GM23338 (cell line): ENCODE results near the gene CACNG3. TPM values are rescaled to one million over a fixed set of nuclear protein-coding genes. Genes with fewer than 3 reads are reported as not detected.

Experiments
- ATAC-seq: fragments of 200-7000 bp; cut with Tn5 transposase; 3 replicates; pipeline ENCODE4 v1.9.1; 2020
- DNase-seq: peaks from one replicate; pipeline ENCODE4 v3.0.0-alpha.2; 2015; ENCODE audit warnings: low spot score
- H2AFZ ChIP-seq: fragments of 200-600 bp; sonication (generic); 2 replicates; pipeline ENCODE4 v1.8.0; 2016; ENCODE audit warnings: antibody characterized with exemption, mild to moderate bottlenecking, moderate library complexity
- H3F3A ChIP-seq: fragments of 200-600 bp; sonication (generic); replicated peaks from 2 replicates; pipeline ENCODE4 v1.8.0; 2017; ENCODE audit warnings: antibody characterized with exemption, mixed run types, low read depth
- H3K27ac ChIP-seq: fragments of 200-600 bp; sonication (generic); 2 replicates; pipeline ENCODE4 v1.6.1; 2016; ENCODE audit warnings: low read depth
- H3K27me3 ChIP-seq: fragments of 200-600 bp; sonication (generic); 2 replicates; pipeline ENCODE4 v1.8.0; 2016; ENCODE audit warnings: mild to moderate bottlenecking, mixed run types, moderate library complexity; ENCODE audit not compliant: insufficient read depth
- H3K36me3 ChIP-seq: fragments of 200-600 bp; sonication (generic); 2 replicates; pipeline ENCODE4 v1.8.0; 2016; ENCODE audit warnings: mild to moderate bottlenecking; ENCODE audit not compliant: insufficient read depth
- H3K4me1 ChIP-seq: fragments of 200-600 bp; sonication (generic); 2 replicates; pipeline ENCODE4 v1.8.0; 2016; ENCODE audit warnings: mild to moderate bottlenecking, moderate library complexity; ENCODE audit not compliant: insufficient read depth
- H3K4me2 ChIP-seq: fragments of 200-600 bp; sonication (generic); 2 replicates; pipeline ENCODE4 v1.7.1; 2017; ENCODE audit warnings: mixed run types
- H3K4me3 ChIP-seq: fragments of 200-600 bp; sonication (generic); 2 replicates; pipeline ENCODE4 v1.6.1; 2016; ENCODE audit warnings: mixed run types
- H3K79me2 ChIP-seq: fragments of 200-600 bp; sonication (generic); replicated peaks from 2 replicates; pipeline ENCODE4 v1.8.0; 2017; ENCODE audit warnings: mild to moderate bottlenecking; ENCODE audit not compliant: insufficient read depth
- H3K9me2 ChIP-seq: fragments of 200-600 bp; sonication (generic); 2 replicates; pipeline ENCODE4 v1.8.0; 2017; ENCODE audit not compliant: insufficient read depth
- H4K20me1 ChIP-seq: fragments of 200-600 bp; sonication (generic); replicated peaks from 2 replicates; pipeline ENCODE4 v1.8.0; 2017; ENCODE audit warnings: mild to moderate bottlenecking; ENCODE audit not compliant: insufficient read depth
- H3K27ac Mint-ChIP-seq: 2 replicates; pipeline ENCODE4 v1.8.0; 2020; ENCODE audit warnings: inconsistent platforms, mild to moderate bottlenecking, moderate library complexity, mixed read lengths
- H3K27me3 Mint-ChIP-seq: 3 replicates; pipeline ENCODE4 v1.8.0; 2022; ENCODE audit warnings: low read depth, mild to moderate bottlenecking, moderate library complexity, mixed read lengths, inconsistent platforms; ENCODE audit not compliant: insufficient read depth, poor library complexity
- H3K36me3 Mint-ChIP-seq: 3 replicates; pipeline ENCODE4 v1.8.0; 2021; ENCODE audit warnings: low read depth, mild to moderate bottlenecking, inconsistent platforms, moderate library complexity, mixed read lengths
- H3K4me1 Mint-ChIP-seq: 3 replicates; pipeline ENCODE4 v1.8.0; 2020; ENCODE audit warnings: mild to moderate bottlenecking, inconsistent platforms, mixed read lengths
- H3K4me3 Mint-ChIP-seq: 3 replicates; pipeline ENCODE4 v1.8.0; 2021; ENCODE audit warnings: moderate library complexity, mild to moderate bottlenecking, inconsistent platforms, mixed read lengths
- H3K9me3 Mint-ChIP-seq: 3 replicates; pipeline ENCODE4 v1.8.0; 2020; ENCODE audit warnings: moderate library complexity, mild to moderate bottlenecking, inconsistent platforms, mixed read lengths
- CREB1 ChIP-seq: fragments of 250-450 bp; sonication (Bioruptor Pico); IDR thresholded peaks from 2 replicates; pipeline ENCODE4 v1.5.0; 2020; ENCODE audit warnings: low read depth, mild to moderate bottlenecking, moderate library complexity
- CTCF ChIP-seq, 2 experiments: fragments of 200-600 bp in 1 of 2; sonication (generic) in 1 of 2; conservative IDR thresholded peaks; 2 replicates each; pipeline versions ENCODE4 v1.5.1 to v1.6.1; 2016 to 2017; ENCODE audit warnings: antibody characterized with exemption in 2 of 2, low read depth in 2 of 2, mild to moderate bottlenecking in 2 of 2, moderate library complexity in 1 of 2
- ETS1 ChIP-seq: IDR thresholded peaks from 2 replicates; pipeline ENCODE4 v1.6.1; 2016; ENCODE audit warnings: antibody characterized with exemption
- EZH2 ChIP-seq: fragments of 200-600 bp; sonication (generic); IDR thresholded peaks from one replicate; pipeline ENCODE4 v1.8.0; 2017; ENCODE audit warnings: antibody characterized with exemption, mild to moderate bottlenecking, low read depth; ENCODE audit not compliant: unreplicated experiment
- EZH2phosphoT487 ChIP-seq: fragments of 200-600 bp; sonication (generic); IDR thresholded peaks from one replicate; pipeline ENCODE4 v1.8.1; 2018; ENCODE audit warnings: antibody characterized with exemption; ENCODE audit not compliant: unreplicated experiment
- NANOG ChIP-seq: IDR thresholded peaks from 2 replicates; pipeline ENCODE4 v1.6.1; 2016; ENCODE audit warnings: antibody characterized with exemption, borderline replicate concordance
- POLR2AphosphoS5 ChIP-seq: IDR thresholded peaks from 2 replicates; pipeline ENCODE4 v1.6.1; 2016; ENCODE audit warnings: antibody characterized with exemption, low read depth
- REST ChIP-seq: IDR thresholded peaks from one replicate; pipeline ENCODE4 v1.6.1; 2018; ENCODE audit warnings: antibody characterized with exemption; ENCODE audit not compliant: unreplicated experiment
- STAT1 ChIP-seq: IDR thresholded peaks from one replicate; pipeline ENCODE4 v1.6.1; 2016; ENCODE audit warnings: antibody characterized with exemption; ENCODE audit not compliant: unreplicated experiment
- ZNF114 ChIP-seq: fragments of 250-450 bp; sonication (Bioruptor Pico); IDR thresholded peaks from 2 replicates; pipeline ENCODE4 v1.5.0; 2020; ENCODE audit warnings: mild to moderate bottlenecking, moderate library complexity
- ZNF331 ChIP-seq: fragments of 250-450 bp; sonication (Bioruptor Pico); IDR thresholded peaks from 2 replicates; pipeline ENCODE4 v1.5.0; 2020; ENCODE audit warnings: low read depth, mild to moderate bottlenecking, moderate library complexity
- polyA plus RNA-seq: library from polyadenylated mRNA; unstranded; fragments of >200 nt; fragmentation: Nextera tagmentation; extraction: Ambion mirVana; gene quantifications from 2 replicates; pipeline ENCODE4 v1.2.1, GENCODE V29; 2016
- total RNA-seq: library from RNA; depleted of rRNA; stranded (reverse); fragments of >200 nt; shearing (Covaris generic); gene quantifications from 2 replicates; pipeline ENCODE4 v1.2.3, GENCODE V29; 2014

Gene CACNG3
- total and polyA plus RNA-seq, 2 experiments from 2014 or later, result not detected

GRCh38 chr16:24360936-24361335 lies 104.8 kb downstream of the CACNG3 start (continued):
- TF ChIP-seq REST, result no peak

GRCh38 chr16:24364596-24364995 lies 108.5 kb downstream of the CACNG3 start:
- Histone ChIP-seq H3K4me3 (no peak overlapping the region), H3F3A (no peaks in the 10 kb centered on the region), H3K79me2 (no peaks in the 10 kb centered on the region), H3K27ac (no peak overlapping the region), H3K4me1 (no peaks in the 10 kb centered on the region; the same call in 1 of the 2 replicates), H3K4me2 (no peak overlapping the region), H4K20me1 (no peaks in the 10 kb centered on the region), H2AFZ (no peak overlapping the region), H3K36me3 (no peaks in the 10 kb centered on the region), H3K9me2 (no peaks in the 10 kb centered on the region), H3K27me3 (no peaks in the 10 kb centered on the region)
- no peaks in the 10 kb centered on the region for H3K27me3 Mint-ChIP-seq
- no peaks in the 10 kb centered on the region for H3K4me1 Mint-ChIP-seq
- H3K36me3 Mint-ChIP-seq, result no peaks in the 10 kb centered on the region
- no peak for DNase-seq
- no peaks in the 10 kb centered on the region; the same call in 2 of the 3 replicates for H3K9me3 Mint-ChIP-seq
- H3K27ac Mint-ChIP-seq, result no peak overlapping the region
- ATAC-seq, result no peak
- no peak overlapping the region for H3K4me3 Mint-ChIP-seq
- TF ChIP-seq POLR2AphosphoS5 (no peak), STAT1 (no peak), ZNF114 (CRISPR knock-in tag) (no peak), ZNF331 (CRISPR knock-in tag) (no peak), ETS1 (no peak), REST (no peak), EZH2phosphoT487 (no peak), CTCF (conservative IDR thresholded peaks at IDR 0.05; ENCODE audit: low read depth in 2 of 2) (no peak), NANOG (no peak), EZH2 (no peak), CREB1 (no peak)
